ENCODE data around the gene TRIM29.
"Not testable (repeated sequence)": the region's sequence is repeated elsewhere in the genome, so short reads cannot be mapped to it uniquely, and the experiment has no call there.

TRIM29 gene

DNA sequence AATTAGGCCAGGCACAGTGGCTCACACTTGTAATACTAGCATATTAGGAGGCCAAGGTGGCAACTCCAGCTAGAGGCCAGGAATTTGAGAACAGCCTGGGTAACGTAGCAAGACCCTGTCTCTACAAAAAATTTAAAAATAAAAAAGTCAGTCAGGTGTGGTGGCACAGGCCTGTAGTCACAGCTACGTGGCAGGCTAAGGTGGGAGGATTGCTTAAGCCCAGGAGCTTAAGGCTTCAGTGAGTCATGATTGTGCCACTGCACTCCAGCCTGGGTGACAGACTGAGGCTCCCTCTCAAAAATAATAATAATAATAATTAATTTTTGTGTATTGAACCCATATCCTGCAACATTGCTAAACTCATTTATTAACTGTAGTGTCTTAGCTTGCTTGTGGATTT lies 15.3 kb upstream of the TRIM29 start:
- no peak overlapping the region for H3K4me3 ChIP-seq (ENCODE audit: low read length)
- no peak for TF ChIP-seq ZNF274 (IDR thresholded peaks at IDR 0.05; ENCODE audit: low read depth, low read length)

DNA sequence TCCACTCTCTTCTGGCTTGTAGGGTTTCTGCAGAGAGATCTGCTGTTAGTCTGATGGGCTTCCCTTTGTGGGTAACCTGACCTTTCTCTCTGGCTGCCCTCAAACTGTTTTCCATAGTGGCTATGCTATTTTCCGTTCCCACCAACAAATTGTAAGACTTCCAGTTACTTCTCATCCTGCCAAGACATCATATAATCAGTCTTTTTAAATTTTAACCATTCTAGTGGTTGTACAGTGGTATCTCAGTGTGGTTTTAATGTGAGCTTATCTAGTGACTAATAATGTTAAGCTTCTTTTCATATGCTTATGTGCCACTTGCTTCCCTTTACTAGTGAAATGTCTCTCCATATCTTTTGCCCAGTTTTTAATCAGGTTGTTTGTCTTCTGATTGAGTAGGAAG lies 13.6 kb upstream of the TRIM29 start:
- TF ChIP-seq ZNF274 (IDR thresholded peaks at IDR 0.05; ENCODE audit: low read depth, low read length) = no peak

DNA sequence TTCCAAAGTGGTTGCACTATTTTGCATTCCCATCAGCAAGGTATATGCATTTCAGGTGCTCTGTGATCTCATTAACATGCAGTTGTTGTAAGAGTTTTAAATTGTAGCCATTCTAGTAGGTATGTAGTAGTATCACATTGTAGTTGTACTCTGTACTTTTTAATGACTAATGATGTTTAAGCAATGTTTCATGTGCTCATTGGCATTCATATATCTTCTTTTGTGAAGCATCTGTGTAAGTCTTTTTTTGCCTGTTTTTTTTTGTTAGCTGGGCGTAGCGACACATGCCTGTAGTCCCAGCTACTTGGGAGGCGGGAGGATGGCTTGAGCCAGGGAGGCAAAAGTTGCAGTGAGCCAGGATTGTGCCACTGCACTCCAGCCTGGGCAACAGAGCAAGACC lies 11.3 kb upstream of the TRIM29 start:
- no peak overlapping the region for H3K4me3 ChIP-seq (ENCODE audit: low read length)

More for the DNA sequence above, 13.6 kb upstream of the TRIM29 start:
- no peak overlapping the region for H3K4me3 ChIP-seq (ENCODE audit: low read length)

DNA sequence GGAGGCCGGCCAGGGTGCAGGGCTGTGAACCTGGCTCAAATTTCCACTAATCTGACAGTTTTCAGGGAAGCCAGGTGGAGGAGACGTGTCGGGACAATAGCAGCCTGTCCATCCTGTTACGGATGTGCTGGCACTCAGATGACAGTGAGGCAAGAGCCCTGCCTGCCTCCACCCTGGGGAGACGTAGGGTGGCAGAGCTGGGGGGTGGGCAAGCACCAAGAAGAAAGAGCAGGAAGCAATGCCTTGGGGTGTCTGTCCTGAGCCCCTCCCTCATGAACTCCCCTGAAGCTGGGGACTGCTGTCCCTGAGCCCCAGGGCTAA lies 10.0 kb upstream of the TRIM29 start:
- no peak for TF ChIP-seq ZNF274 (IDR thresholded peaks at IDR 0.05; ENCODE audit: low read depth, low read length)
- H3K4me3 ChIP-seq (ENCODE audit: low read length) = no peak overlapping the region

More for the DNA sequence above, 11.3 kb upstream of the TRIM29 start:
- no peak for TF ChIP-seq ZNF274 (IDR thresholded peaks at IDR 0.05; ENCODE audit: low read depth, low read length)

DNA sequence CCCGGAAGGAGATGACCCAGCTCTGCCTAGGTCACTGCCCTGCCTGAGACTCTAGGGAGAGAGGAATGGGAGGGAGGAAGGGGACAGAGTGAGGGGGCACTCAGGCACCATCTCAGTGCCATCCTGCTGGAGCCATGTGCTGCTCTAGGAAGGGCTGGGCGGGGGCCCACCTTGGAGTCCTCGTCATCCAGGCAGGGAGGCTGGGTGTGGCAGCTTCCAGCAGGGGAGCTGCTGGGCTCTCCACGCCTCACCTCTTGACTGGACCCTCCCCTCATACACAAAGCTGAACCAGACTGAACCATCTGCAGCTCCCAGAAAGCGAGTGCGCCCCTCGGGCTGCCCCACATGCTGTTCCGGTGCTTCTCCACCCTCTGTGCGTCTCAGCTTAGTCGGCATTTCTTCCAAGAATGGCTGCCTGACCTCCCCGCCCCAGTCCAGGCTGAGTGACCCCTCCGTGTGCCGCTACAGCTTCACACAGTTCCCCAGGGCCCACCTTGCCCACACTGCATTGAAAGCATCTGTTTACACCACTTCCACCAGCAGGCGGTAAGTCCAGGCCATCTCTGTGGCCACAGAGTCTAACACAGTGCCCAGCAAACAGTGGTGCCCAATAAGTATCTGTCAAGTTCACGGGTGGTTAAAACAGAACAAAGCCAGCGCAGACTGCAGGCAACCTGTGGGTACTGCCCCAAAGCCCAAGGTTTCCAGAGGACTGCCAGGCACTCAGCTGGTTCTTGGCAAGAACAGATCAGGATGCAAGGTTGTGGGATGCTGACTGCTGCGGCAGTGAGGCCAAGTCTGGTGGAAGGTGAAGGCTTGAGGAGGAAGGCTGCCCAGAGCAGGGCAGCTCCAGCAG lies 9.4 kb upstream of the TRIM29 start:
- H3K4me3 ChIP-seq (ENCODE audit: low read length) = no peak overlapping the region
- no peak for TF ChIP-seq ZNF274 (IDR thresholded peaks at IDR 0.05; ENCODE audit: low read depth, low read length)

DNA sequence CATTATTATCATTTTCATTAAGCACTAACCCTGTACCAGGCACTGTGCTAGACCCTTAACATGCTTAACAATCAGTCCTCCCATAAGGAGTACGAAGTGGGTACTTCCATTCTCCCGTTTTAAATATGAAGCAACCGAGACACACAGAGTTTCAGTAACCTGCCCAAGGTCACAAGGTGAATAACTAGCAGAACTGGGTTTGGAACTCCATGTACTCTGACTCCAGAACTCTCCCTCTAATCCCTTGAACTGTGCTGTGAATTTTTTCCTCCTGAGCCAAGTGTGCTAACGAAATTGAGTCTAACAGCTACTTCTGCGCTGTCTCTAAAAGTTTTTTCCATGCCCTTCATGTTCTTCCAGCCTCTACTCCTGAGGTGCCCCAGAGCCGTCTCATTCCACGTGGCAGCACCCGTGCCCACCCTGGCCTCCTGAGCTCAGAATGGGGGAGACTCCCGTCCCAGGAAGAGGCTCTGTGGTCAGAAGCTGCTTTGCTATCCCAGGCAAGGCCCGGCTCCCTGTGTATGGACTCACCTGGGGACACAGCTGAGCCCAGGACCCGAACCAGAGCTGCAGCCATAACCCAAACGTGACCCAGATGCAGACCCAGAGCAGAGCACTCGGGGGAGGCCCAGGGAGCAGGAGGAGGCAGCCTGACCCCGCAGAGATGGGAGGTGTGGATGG lies 8.6 kb upstream of the TRIM29 start:
- no peak overlapping the region for H3K4me3 ChIP-seq (ENCODE audit: low read length)
- TF ChIP-seq ZNF274 (IDR thresholded peaks at IDR 0.05; ENCODE audit: low read depth, low read length) = no peak

DNA sequence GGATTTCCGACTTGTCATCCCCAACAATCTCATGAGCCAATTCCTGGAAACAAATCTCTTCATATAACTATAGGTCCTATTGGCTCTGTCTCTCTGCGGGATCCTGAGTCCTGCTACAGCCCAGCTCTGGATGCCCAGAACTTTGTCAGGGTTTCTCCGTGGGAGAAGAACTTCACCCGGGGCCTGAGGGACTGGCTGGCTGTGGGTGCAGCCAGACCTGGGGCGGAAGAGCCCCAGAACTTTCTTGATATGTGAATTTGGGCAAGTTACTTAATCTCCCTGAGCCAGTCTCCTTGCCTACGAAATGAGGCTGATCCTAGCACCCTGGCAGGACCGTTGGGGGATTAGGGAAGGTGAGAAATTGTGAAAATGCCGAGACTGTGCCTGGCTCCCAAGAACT lies 6.6 kb upstream of the TRIM29 start:
- H3K4me3 ChIP-seq (ENCODE audit: low read length) = no peak overlapping the region
- TF ChIP-seq ZNF274 (IDR thresholded peaks at IDR 0.05; ENCODE audit: low read depth, low read length) = no peak

DNA sequence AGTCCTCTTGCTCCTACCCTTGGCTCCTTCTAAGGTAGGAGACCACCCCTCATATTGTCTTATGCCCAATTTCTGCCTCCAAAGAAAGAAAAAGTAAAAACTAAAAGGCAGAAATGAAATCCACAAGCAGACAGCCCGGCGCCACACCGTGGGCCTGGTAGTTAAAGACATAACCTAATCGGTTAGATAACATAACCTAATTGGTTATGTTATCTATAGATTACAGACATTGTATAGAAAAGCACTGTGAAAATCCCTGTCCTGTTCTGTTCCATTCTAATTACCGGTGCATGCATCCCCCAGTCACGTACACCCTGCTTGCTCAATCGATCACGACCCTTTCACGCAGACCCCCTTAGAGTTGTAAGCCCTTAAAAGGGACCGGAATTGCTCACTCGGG lies 5.6 kb upstream of the TRIM29 start:
- not testable (repeated sequence) for H3K4me3 ChIP-seq (ENCODE audit: low read length)

DNA sequence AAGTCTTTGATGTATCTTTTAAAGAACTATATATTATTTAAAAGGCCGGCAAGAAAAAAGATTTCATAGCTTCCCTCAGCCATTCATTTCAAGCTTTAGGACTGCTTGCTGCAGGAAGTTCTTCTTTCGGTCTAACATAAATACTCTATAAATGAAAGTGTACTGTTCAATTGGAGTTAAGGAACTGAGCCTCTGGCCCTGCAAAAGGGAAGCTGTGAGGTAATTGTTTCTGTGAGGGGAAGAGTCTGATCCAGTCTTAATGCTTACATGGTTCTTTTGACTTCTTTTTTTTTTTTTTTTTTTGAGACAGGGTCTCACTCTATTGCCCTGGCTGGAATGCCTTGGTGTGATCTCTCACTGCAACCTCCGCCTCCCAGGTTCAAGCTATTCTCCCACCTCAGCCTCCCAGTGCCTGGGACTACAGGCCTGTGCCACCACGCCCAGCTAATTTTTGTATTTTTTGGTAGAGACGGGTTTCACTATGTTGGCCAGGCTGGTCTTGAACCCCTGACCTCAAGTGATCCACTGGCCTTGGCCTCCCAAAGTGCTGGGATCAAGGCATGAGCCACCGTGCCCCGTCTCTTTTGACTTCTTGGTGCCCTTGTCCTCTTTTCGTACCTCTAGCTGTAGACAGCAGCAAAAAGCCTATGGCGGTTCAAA lies 4.7 kb upstream of the TRIM29 start:
- H3K4me3 ChIP-seq (ENCODE audit: low read length) = no peak overlapping the region
- TF ChIP-seq ZNF274 (IDR thresholded peaks at IDR 0.05; ENCODE audit: low read depth, low read length) = no peak

DNA sequence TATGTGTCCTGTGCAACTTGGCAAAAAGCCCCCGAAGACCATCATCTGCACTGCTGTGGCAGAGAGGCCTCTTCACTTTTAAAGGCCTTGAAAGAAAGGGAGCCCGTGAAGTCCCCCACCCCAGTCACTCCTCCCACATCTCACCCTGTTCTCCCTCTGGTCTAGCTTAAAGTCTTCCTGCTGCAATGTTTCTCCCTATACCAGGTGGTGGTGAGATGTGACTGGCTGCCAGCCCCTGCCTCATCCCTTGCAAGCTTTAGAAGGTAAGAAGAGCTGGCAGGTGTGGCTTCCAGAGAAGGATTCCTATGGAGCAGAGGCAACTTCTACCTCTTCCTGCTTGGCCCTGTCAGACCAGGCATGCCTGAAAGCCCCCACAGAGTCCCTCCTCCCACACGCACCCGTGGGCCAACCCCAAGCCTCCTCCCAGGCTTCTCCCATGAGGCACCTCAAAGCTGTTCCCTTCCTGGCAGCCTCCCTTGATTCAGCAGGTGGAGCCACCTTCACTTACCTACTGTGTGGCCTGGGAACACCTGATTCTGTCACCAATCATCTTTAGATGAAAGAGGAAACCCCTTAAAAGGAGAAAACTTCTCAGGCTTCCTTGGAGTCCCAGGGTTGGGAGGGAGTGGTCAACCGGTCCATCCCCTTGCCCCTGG lies 4.0 kb upstream of the TRIM29 start:
- no peak for TF ChIP-seq ZNF274 (IDR thresholded peaks at IDR 0.05; ENCODE audit: low read depth, low read length)
- no peak overlapping the region for H3K4me3 ChIP-seq (ENCODE audit: low read length)

DNA sequence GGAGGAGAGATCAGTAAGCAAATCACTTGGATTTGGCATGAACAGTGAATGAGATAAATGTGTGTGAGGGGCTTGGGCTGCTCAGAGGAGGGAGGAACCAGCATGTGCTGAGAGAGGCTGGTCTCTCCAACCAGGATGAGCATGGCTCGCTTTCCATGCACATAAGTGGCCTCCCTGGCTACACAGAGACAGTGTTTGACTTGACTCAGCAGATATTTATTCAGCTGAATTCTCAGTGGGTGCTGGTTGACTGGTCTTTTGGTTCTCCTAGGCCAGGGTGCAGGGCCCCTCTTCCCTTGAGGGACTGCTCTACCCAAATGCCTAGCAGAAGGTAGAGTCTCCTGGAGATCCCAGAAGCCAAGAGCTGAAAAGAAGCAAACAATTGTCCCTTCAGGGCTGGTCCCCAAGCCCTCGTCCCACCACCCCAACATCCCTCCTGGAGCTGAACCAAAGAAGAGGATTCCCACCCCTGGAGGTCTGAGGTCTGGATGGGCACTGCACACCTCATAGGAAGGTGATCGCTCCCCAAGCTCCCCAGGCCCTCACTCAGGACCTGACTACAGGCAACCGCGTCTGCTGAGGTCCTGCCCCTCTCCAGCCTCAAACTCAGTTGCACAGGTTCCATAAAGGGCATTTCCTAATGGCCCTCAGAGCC lies 3.3 kb upstream of the TRIM29 start:
- no peak overlapping the region for H3K4me3 ChIP-seq (ENCODE audit: low read length)
- no peak for TF ChIP-seq ZNF274 (IDR thresholded peaks at IDR 0.05; ENCODE audit: low read depth, low read length)

DNA sequence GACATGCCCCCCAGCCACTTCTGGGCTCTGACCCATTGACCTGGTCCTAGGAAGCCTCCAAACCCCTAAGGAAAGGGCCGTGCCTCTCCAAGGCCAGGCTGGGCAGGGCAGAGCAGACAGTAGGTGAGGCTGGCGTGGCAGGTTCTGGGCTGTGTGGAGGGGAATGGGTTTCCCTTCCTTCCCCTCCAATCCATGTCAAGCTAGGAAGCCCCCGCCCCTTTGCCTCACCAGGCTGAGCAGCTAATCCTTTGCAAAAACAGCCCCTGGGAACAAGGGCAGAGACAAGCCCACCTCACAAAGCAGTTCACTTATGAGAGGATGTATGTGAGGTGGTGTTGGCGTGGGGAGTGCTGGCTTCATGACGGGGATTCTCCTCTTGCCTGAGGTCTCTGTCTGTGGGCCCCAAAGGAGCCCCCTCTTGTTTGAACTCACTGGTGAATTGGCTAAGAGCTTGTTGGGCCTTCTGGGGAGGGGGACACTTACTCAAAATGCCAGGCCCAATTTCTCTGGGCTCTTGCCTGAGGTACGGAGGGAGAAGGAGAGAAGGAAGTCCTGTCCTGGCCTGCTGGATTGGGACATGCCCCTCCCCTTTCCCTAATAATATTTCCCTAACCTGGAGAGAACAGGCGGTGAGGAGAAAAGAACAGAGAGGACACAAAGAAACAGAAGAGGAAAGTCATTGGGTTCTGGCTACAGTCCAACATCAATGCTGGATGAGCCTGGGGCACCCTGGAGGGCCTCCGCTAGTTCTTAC lies 1.6 kb upstream of the TRIM29 start:
- no peak for TF ChIP-seq ZNF274 (IDR thresholded peaks at IDR 0.05; ENCODE audit: low read depth, low read length)

DNA sequence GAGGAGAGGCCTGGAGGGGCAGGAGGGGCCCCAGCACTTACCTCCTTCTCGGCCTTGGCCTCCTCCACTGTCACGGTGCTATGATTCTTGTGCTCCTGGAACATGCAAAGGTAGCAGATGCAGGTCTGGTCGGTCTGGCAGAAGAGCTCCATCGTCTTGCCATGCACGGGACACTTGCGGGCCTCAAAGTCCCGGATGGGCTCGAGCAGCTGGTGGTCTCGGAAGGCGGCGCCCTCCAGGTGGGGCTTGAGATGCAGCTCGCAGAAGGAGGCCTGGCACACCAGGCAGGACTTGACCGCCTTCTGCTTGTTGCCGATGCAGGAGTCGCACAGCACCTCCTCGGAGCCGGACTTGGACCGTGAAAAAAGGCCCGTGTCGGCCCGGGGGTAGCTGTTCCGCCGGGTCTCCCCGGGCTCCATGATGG lies 714 bp downstream of the TRIM29 start:
- TF ChIP-seq ZNF274 (IDR thresholded peaks at IDR 0.05; ENCODE audit: low read depth, low read length) = no peak

More for the DNA sequence above, 1.6 kb upstream of the TRIM29 start:
- H3K4me3 ChIP-seq (ENCODE audit: low read length) = no peak overlapping the region

More for the DNA sequence above, 714 bp downstream of the TRIM29 start:
- H3K4me3 ChIP-seq (ENCODE audit: low read length) = no peak overlapping the region
